Erythroblast (primary cell): Measurements from ENCODE around the gene SUPT3H.

ENCODE experiments used
- GATA1 ChIP-seq: IDR thresholded peaks from 2 replicates; pipeline ENCODE4 v1.6.1; 2011; ENCODE audit warnings: low read depth, mild to moderate bottlenecking, control low read depth, low read length, moderate library complexity
- POLR2A ChIP-seq: IDR thresholded peaks from 2 replicates; pipeline ENCODE4 v1.6.1; 2011; ENCODE audit warnings: mild to moderate bottlenecking, low read length

DNA sequence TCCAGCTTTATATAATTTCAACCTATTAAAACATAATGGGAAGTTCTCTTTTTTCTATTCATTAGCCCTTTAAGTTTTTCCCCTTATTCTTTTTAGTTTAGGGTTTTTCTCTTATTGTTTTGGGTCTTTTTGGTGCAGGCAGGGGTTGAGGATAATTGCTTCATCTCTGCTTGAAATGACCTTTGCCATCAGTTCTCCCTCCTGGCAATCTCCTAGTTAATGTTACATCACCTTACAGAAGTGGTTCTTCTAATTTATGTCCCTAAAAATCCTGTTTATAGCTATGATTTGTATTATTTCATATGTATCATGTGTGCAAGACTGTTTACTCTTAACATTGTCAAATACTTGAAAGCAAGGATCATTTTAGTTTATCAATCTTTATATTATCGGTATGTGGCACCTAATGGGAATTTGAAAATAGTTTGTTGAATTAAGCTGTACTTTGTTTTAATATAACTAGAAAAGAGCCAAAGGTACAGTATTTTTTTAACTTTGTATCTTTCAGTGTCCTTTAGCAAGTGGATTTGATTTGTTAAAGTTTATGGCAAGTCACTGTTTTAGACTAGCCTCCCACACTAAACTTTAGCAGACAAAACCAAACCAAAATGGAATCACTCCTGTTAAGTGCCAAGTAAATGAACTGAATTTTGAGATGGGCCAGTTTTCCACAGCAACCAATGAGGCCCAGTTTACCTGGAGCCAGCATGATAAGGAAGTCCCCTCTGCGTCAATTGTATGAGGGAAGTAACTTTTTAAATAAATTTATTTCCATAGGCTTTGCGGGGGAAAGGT, 76.2 kb downstream of the SUPT3H start:
- no peak for TF ChIP-seq POLR2A
- no peak for TF ChIP-seq GATA1
